Measurements from ENCODE around the gene PYGO1.

DNA sequence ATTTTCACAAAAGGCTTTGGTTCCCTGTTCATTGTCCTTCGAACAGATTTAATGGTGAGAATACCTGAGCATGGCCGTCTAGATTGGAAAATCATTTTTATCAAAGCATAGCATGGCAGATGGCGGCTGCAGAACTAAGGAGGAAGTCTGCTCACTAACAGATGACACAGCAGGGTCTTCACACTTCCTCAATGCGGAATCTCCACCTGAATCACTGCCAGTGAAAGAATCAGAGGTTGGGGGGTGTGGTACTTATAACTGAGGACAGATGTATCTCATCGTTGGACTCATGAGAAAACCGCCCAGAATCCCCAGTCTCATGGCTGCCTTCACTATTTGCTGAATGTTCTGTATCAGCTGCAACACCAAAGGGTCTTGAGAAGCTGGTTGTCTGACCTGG is 31.6 kb upstream of the PYGO1 start:
- TF ChIP-seq ZFP3 (CRISPR knock-in tag; IDR thresholded peaks at IDR 0.05) (no peak), ZC3H10 (CRISPR knock-in tag; IDR thresholded peaks at IDR 0.05) (no peak), ISL1 (CRISPR knock-in tag; IDR thresholded peaks at IDR 0.05) (no peak), POU6F1 (CRISPR knock-in tag; IDR thresholded peaks at IDR 0.05; ENCODE audit: borderline replicate concordance, low read depth) (no peak)
